Suppressor macrophage treated with lipopolysaccharide for 4 hours (primary cell): ENCODE results near the gene NCOA1.
"Not testable (repeated sequence)": the region's sequence is repeated elsewhere in the genome, so short reads cannot be mapped to it uniquely, and the experiment has no call there.

ENCODE experiments used
- DNase-seq: peaks from one replicate; pipeline ENCODE4 v3.0.0-alpha.2; 2020

NCOA1 gene

DNA sequence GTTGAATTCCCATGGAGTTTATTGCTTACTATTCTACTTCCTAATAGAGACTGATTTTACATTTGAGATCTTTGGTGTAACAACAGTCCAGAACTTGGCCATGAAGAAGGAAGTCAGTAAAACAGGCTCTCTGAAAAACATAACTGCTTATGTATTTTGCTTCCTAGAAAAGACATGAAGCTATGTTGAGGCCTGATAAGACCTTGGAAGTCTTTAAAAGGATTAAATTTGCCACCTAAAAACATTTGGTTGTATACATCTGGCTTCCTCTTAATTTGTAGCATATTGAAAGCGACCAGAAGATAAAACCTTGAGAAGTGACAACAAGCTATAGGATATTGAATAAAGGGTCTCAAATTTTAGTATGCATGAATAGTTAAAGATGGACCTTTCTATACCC, 265.7 kb downstream of the NCOA1 start:
- no peak for DNase-seq

GRCh38 chr2:24761866-24762265, 270.8 kb downstream of the NCOA1 start:
- DNase-seq: no peak

- no peak for DNase-seq
Observed at GRCh38 chr2:24762518-24762917, 271.5 kb downstream of the NCOA1 start.

DNA sequence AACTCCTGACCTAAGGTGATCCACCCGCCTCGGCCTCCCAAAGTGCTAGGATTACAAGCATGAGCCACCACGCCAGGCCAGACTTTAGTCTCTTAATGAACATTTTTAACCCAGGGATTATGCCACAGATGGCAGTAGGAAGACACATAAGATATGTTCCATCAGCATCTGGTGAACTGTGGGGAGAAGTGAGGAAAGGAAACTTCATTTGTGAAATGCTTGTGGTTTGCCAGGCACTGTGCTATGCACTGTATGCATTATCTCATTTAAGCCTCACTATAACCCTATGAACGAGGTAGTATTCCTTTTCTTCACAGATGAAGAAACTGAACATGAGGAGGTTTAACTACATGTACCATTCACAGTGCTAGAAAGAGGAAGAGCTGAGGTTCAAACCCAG, 272.8 kb downstream of the NCOA1 start:
- no peak for DNase-seq

GRCh38 chr2:24766609-24767008, 275.6 kb downstream of the NCOA1 start:
- no peak for DNase-seq

GRCh38 chr2:24768013-24768412, 277.0 kb downstream of the NCOA1 start:
- DNase-seq: no peak

- DNase-seq: no peak
Observed at GRCh38 chr2:24768601-24769000, 277.5 kb downstream of the NCOA1 start.

- no peak for DNase-seq
Observed at GRCh38 chr2:24771061-24771460, 280.0 kb downstream of the NCOA1 start.

GRCh38 chr2:24771764-24772586, 280.9 kb downstream of the NCOA1 start:
- DNase-seq: no peak

- no peak for DNase-seq
Observed at GRCh38 chr2:24774373-24774772, 283.3 kb downstream of the NCOA1 start.

DNA sequence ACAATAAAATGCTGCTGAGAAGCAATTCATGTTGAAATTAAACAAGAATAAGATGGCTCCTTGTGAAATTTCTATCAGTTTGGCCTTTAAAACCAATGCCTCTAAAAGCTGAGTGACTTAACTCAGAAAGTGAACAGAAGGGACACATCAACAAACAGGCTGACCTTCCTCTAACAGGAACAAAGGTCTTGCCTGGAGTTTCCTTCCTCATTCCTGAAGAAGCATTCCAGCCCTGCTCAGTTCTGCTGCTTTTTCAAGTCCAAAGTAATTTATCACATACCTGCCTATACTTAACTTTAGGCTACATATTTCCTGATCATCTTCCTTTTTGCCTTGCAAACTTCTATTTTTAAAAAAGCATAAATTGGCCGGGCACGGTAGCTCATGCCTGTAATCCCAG, 288.1 kb downstream of the NCOA1 start:
- peak; percentile 28 for DNase-seq

- DNase-seq: no peak
Observed at GRCh38 chr2:24783641-24784040, 292.6 kb downstream of the NCOA1 start.

DNA sequence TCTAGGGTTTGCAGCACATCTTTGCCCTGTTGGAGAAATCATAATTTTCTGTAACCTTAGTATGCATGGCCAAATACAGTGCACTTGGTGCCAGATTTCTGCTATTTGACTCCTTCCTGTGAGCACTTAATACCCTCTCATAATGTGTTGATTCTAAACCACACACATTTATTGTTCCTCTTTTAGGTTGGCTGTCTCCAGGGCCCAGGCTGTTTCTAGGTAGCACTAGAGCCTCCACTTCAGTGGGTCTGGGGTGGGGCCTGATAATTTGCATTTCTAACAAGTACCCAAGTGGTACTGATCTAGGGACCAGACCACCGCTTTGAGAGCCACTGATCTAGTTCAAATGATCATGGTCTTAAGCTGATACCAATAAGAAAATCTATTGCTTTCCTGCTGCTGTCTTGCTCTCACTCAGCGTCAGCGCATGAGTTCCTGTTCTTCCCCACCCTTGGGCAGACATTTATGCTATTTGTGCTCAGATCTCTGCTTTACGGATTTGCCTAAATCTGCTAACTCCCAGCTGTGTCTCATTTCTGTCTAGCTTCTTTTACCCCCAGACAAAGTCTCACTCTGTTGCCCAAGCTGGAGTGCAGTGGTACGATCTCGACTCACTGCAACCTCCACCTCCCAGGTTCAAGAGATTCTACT, 294.7 kb downstream of the NCOA1 start:
- peak; percentile 29 for DNase-seq

DNA sequence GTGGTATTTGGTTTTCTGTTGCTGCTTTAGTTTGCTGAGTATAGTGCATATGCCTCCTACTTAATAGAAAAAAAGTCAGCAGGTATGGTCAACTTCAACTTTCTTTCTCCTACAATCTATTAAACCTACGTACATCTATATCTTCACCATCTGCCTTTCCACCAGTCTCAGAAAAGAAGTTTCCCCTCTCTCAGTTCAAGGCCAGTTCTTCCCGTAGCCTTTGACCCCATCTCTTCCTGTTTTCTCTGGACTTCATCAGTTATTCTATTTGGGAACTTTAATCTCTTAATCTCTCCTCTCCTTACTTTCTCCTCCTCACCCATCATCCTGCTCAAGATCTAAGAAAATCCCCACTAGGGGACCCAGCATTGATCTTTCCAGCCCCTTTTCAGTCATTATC, 296.5 kb downstream of the NCOA1 start:
- DNase-seq: no peak

DNA sequence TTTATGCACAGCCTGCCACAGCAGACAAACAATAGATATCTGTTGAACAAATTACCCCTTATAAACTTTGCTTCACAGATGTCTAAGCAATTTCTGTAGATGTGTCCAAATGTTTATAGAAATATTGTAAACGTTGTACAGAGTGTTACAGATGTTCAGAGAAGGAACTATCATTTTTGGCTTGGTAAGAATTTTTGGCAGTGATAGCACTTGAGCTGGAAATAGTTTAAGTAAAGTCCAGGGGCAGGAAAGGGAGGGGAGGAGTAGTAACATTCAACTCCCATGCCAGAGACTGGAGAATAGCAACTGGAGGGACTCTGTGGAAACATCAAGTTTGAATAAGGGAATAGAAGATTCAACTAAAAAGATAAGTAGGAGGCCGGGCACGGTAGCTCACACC, 297.8 kb downstream of the NCOA1 start:
- DNase-seq: no peak

DNA sequence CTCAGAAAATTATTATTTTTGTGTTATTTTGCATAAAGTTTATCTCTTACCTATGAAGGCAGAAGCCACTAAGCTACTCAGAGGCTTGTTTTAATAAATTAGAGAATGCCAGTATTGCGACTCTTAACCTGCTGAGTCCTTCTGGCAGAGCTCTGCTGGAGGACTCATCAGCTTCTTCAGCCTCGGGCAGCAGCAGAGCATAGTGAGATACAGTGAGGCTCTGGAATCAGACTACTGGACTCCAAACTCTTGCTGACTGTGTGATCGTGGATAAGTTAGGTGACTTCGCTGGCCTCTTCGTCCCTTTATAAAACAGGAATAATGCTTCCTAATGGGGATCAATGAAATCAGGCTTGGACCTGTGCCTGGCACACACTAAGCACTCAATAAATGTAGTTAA, 300.4 kb downstream of the NCOA1 start:
- DNase-seq: no peak

DNA sequence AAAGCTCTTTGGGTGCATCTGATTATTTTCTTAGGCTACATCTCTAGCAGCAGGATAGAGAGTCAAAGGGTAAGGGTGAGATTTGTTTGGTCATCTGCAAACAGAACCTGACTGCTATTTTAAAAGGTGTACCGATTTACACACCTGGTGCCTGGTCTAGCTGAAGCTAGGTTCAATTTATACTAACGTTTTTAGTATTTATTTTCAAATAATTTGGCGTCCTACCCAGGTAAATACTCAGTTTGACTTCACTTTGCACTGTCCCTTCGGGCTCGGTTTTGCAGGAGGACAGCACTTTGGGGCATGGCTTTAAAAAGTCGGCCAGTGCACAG, 301.5 kb downstream of the NCOA1 start:
- DNase-seq: no peak

GRCh38 chr2:24792874-24793760, 302.1 kb downstream of the NCOA1 start, which contains the start of the genes CENPO and PTRHD1:
CENPO (plus strand) TSS chr2:24793425; CDS start chr2:24793920, 495 bp downstream.
PTRHD1 (minus strand) TSS chr2:24793391; CDS start chr2:24793377, 14 bp downstream.
- peak; percentile 98 for DNase-seq

- no peak for DNase-seq
Observed at GRCh38 chr2:24793761-24794435, 302.8 kb downstream of the NCOA1 start.

DNA sequence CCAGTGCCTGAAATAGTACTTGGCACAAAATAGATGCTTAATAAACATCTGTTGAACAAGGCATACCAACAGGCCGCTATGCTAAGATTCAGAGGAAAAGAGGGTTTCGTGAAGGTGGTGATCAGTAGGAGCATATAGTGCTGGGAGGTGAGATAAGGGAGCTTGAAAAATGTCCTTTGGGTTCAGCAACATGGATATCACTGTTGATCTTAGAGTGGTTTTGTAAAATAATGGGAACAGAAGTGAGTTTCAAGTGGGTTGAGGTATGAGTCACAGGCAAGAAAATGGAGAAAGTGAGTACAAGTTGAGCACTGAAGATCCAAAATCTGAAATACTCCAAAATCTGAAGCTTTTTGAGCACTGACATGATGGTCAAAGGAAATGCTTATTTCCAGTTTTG, 306.6 kb downstream of the NCOA1 start:
- DNase-seq: no peak

DNA sequence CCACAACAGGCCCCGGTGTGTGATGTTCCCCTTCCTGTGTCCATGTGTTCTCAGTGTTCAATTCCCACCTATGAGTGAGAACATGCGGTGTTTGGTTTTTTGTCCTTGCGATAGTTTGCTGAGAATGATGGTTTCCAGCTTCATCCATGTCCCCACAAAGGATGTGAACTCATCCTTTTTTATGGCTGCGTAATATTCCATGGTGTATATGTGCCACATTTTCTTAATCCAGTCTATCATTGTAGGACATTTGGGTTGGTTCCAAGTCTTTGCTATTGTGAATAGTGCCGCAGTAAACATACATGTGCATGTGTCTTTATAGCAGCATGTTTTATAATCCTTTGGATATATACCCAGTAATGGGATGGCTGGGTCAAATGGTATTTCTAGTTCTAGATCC, 309.4 kb downstream of the NCOA1 start:
- DNase-seq: not testable (repeated sequence)

DNA sequence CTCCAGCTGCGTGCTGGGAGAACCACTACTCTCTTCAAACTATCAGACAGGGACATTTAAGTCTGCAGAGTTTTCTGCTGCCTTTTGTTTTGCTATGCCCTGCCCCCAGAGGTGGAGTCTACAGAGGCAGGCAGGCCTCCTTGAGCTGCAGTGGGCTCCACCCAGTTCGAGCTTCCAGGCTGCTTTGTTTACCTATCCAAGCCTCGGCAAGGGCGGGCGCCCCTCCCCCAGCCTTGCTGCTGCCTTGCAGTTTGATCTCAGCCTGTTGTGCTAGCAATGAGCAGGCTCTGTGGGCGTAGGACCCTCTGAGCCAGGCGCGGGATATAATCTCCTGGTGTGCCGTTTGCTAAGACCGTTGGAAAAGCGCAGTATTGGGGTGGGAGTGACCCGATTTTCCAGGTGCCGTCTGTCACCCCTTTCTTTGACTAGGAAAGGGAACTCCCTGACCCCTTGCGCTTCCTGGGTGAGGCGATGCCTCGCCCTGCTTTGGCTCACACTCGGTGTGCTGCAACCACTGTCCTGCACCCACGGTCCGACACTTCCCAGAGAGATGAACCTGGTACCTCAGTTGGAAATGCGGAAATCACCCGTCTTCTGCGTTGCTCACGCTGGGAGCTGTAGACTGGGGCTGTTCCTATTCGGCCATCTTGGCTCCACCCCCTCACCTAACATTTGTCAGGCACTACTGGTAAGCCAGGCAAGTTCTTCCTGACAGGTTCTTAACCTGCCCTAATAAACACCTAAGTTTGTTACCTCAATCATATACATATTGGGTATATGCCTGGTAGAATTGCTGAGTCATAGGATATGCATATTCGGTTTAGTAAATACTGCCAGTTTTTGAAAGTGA, 315.0 kb downstream of the NCOA1 start:
- DNase-seq: not testable (repeated sequence)
